Fibroblast of gingiva (primary cell): ENCODE data around the gene SPRY1.

Experiments
- DNase-seq: peaks from one replicate; pipeline ENCODE4 v3.0.0-alpha.2; 2011; ENCODE audit warnings: low read depth

The SPRY1 gene

DNA sequence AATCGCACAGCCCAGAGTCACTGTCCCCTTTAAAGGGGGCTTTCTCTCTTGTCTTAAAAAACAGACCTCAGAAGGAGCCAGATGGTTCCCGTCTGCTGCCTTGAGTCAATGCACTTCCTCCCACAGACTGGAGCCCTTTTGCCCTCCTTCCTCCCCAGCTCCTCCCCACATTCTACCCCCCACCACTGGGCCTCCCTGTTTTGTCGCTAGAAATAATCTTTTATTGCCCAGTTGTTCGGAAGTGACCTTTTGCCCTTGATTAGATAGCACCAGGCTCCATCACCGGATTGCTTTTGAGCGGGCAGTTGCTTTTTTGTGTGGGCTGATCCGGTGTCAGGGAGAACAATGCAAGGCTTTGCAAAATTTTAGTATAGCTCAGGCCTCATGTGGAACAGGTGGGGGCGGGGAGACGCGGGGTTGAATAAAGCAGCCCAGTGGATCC, 47.7 kb downstream of the SPRY1 start:
- no peak for DNase-seq

DNA sequence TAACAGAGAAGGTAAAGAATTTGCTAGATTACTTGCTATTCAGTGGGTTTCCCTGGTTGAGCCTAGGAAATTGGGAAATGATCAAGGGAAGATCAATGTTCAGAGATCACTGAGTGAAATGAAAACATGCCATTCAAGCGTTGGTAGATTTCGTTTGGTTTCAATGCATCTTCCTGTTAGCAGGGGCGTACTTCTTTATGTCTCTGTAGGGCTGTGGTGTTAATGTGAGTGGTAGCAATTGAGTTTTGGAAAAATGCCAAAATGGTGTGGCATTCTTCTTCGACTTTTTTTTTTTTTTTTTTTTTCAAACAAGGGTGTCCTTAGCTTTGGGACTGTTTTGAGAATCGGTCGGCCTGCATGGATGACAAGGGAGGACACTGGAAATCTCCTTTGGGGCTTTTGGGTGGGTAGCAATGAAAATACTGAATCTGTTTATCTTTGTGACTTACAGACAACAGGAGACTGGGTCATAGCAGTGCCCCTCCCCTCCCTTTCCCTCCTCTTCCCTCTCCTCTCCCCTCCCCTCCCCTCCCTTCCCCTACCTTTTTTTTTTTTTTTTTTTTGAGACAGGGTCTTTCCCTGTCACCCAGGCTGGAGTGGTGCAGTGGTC, 50.4 kb downstream of the SPRY1 start:
- DNase-seq = no peak

DNA sequence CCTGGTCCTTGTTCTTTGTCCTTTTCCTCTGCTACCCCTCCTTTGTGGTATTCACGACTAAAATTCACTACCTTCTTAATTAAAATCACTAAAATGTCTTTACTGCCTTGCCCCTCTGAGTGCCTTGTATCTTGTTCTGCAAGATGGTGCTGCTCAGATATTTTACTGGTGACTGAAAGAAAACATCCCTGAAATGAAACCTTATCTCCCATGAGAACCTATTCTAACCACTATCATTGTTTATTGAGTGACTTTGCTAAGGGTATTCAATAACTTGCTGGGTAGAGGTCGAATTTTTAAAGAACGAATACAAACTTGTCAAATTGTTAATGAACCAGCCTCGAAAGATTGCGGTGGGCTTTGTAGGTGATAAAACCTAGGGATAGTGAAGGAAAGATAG, 52.8 kb downstream of the SPRY1 start:
- DNase-seq = no peak

DNA sequence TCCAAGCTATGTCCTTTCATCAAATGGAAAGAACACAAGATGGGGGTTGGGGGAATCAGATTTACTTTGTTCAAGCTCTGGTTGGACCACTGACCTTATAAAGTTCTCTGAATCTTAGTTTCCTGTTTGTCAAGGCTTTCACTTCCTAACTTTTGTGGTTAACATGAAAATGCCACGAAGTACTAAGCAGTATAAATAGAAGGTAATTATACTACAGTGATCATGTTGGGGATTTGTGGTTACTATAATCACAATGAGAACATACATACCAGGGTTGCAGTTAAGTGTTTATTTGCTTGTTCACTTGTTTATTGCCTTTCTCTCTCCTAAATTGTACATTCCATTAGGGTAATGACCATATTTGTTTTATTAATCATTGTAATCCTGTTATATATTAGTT, 53.2 kb downstream of the SPRY1 start:
- DNase-seq = peak; percentile 70

DNA sequence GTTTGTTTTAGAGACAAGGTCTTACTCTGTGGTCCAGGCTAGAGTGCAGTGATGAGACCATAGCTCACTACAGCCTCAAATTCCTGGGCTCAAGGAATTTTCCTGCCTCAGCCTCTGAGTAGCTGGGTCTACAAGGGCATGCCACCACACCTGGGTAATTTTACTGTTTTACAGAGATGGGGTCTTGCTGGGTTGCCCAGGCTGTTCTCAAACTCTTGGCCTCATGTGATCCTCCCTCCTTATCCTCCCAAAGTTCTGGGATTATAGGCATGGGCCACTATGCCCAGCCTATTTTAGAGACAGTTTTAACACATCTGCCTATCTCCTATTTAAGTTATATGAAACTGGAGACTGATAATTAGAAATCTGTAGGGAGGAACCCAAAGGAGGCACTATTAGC, 53.8 kb downstream of the SPRY1 start:
- no peak for DNase-seq

DNA sequence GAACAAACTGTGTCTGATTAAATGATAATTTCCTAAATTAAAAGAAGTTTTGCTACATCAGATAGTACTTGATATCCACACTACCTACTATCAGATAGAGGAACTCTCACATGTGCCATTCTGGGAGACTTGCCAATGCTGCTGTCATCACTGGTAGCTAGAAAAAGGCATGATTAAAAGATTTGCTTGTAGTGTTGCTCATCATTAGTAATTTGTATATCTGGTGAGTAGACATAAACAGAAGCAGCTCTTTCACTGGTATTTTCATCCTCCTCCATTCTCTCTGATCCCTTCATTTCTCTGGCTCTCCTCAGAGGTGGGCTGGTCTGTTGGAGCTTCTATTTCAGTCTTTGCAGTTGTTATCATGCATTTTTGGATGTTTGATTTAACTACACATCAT, 56.0 kb downstream of the SPRY1 start:
- peak; percentile 51 for DNase-seq

DNA sequence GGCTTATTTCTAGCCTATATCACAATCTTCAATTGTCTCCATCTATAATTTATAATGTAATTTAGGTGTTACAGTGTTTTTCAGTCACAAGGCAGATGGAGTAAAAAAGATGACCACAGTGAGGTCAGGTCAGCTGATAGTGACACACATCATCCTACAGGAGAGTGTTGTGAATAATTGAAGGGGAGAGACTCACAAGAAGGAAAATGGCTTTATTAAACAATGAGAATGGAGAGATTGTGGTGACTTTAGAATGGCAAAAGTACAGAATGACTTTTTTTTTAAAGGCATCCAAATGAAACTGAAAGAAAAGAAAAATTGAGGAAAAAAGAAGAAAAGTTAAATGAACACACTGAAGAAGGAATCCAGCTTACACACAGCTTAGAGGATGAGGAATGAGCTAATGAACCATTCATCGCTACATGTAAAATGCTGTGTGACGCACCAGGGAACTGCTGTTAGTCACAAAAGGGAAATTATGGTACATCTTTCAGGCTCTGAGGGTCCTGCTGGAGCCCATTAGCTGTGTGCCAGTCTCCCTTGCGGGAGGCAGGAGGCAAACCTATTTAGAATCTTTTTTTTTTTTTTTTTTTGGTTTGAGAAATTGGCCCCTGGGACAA, 56.6 kb downstream of the SPRY1 start:
- DNase-seq = no peak
